ENCODE results near the gene GNAO1. TPM values are rescaled to one million over a fixed set of nuclear protein-coding genes. Genes with fewer than 3 reads are reported as not detected.
A peak's percentile ranks its signal among the peaks of the same experiment; 100 is the strongest.

GNAO1 gene
- total RNA-seq, 1 experiment from 2014 or later, result not detected

DNA sequence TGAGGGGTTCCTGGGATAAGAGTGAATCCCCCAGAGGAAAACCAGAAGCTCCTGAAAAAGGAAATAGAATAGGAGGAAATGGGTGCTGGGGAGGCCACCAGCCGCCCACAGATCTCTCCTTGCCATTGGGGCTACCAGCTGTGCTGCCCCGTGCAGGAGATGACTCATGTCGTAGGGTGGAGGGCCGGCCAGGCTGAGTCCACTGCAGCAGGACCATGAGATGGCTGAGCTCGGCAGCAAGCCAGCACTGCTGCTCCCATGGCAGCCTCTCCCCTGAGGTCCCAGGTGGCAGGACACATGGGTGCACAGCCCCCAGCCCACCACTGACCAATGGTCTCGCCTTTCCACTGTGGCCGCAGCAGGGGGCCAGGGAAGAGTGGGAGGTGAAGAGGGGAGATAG, 95.5 kb downstream of the GNAO1 start:
- Mint-ChIP-seq H3K27ac (ENCODE audit: unreplicated experiment) (no peak overlapping the region), H3K9me3 (ENCODE audit: low read depth, unreplicated experiment) (no peaks in the 10 kb centered on the region), H3K4me1 (ENCODE audit: low read depth, unreplicated experiment) (no peaks in the 10 kb centered on the region), H3K36me3 (ENCODE audit: insufficient read depth, unreplicated experiment) (no peaks in the 10 kb centered on the region), H3K4me3 (ENCODE audit: low read depth, unreplicated experiment) (no peak overlapping the region), H3K27me3 (ENCODE audit: unreplicated experiment) (peaks cover 30% of the 10 kb centered on the region)
- intact Hi-C loops (cut with micrococcal nuclease; ENCODE audit: unreplicated experiment), result no loop called here
- CTCF ChIA-PET, result no interaction called here
- TF ChIP-seq, protein P1, sequence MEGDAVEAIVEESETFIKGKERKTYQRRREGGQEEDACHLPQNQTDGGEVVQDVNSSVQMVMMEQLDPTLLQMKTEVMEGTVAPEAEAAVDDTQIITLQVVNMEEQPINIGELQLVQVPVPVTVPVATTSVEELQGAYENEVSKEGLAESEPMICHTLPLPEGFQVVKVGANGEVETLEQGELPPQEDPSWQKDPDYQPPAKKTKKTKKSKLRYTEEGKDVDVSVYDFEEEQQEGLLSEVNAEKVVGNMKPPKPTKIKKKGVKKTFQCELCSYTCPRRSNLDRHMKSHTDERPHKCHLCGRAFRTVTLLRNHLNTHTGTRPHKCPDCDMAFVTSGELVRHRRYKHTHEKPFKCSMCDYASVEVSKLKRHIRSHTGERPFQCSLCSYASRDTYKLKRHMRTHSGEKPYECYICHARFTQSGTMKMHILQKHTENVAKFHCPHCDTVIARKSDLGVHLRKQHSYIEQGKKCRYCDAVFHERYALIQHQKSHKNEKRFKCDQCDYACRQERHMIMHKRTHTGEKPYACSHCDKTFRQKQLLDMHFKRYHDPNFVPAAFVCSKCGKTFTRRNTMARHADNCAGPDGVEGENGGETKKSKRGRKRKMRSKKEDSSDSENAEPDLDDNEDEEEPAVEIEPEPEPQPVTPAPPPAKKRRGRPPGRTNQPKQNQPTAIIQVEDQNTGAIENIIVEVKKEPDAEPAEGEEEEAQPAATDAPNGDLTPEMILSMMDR (IDR thresholded peaks at IDR 0.05; ENCODE audit: unreplicated experiment), result no peak
- peak; percentile 33 for DNase-seq
- no TSS peak for BruUV-seq (replicated peaks)

DNA sequence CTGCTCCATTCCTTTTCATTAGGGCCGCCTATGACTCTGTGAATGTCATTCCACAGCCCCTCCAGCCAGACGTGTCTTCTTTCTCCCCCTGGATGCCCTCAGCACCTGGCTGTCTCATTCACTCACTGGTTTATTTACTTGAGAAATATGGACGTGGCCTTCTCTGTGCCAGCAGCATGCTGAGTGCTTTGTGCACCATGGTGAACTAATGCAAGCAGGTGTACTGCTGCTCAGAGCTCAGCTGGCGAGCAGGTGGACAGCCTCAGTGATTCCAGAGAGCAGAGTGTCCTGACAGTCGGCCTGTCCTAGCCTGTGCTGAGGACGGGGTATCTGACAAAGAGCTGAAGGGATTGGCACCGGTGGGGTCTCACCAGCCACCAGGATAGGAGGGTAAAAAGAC, 96.7 kb downstream of the GNAO1 start:
- Mint-ChIP-seq H3K4me3 (ENCODE audit: low read depth, unreplicated experiment) (no peak overlapping the region), H3K36me3 (ENCODE audit: insufficient read depth, unreplicated experiment) (no peaks in the 10 kb centered on the region), H3K4me1 (ENCODE audit: low read depth, unreplicated experiment) (no peaks in the 10 kb centered on the region), H3K9me3 (ENCODE audit: low read depth, unreplicated experiment) (no peaks in the 10 kb centered on the region), H3K27me3 (ENCODE audit: unreplicated experiment) (peaks cover 38% of the 10 kb centered on the region), H3K27ac (ENCODE audit: unreplicated experiment) (no peak overlapping the region)
- intact Hi-C loops (cut with micrococcal nuclease; ENCODE audit: unreplicated experiment), result no loop called here
- no TSS peak for BruUV-seq (replicated peaks)
- CTCF ChIA-PET, result no interaction called here
- TF ChIP-seq, protein P1 (IDR thresholded peaks at IDR 0.05; ENCODE audit: unreplicated experiment), result no peak
- DNase-seq, result no peak

DNA sequence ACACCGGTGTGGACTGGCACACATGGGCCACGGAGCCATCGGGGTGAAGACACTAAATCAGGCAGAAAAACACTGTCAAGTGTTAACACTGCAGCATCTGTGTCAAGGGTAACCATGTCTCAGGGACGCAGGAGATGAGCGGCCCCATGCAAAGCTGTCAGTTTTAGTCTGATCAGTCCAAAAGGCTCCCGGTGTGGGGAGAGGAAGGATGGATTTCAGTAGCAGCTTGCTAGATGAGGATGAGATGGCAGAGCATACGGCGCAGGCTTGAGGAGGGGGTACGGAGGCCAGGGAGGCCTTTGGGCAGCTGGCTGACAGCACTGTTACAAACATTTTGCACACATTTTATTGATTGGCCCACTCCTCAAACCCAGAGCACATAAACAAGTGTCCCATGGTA, 98.1 kb downstream of the GNAO1 start:
- no peak overlapping the region for H3K4me3 Mint-ChIP-seq (ENCODE audit: low read depth, unreplicated experiment)
- intact Hi-C loops (cut with micrococcal nuclease; ENCODE audit: unreplicated experiment), result no loop called here
- no TSS peak for BruUV-seq (replicated peaks)
- CTCF ChIA-PET, result no interaction called here
- peaks cover 38% of the 10 kb centered on the region for H3K27me3 Mint-ChIP-seq (ENCODE audit: unreplicated experiment)
- no peak for DNase-seq
- no peaks in the 10 kb centered on the region for H3K9me3 Mint-ChIP-seq (ENCODE audit: low read depth, unreplicated experiment)
- peaks cover 5% of the 10 kb centered on the region for H3K4me1 Mint-ChIP-seq (ENCODE audit: low read depth, unreplicated experiment)
- H3K27ac Mint-ChIP-seq (ENCODE audit: unreplicated experiment), result no peak overlapping the region
- H3K36me3 Mint-ChIP-seq (ENCODE audit: insufficient read depth, unreplicated experiment), result no peaks in the 10 kb centered on the region
- TF ChIP-seq, protein P1 (IDR thresholded peaks at IDR 0.05; ENCODE audit: unreplicated experiment), result no peak

DNA sequence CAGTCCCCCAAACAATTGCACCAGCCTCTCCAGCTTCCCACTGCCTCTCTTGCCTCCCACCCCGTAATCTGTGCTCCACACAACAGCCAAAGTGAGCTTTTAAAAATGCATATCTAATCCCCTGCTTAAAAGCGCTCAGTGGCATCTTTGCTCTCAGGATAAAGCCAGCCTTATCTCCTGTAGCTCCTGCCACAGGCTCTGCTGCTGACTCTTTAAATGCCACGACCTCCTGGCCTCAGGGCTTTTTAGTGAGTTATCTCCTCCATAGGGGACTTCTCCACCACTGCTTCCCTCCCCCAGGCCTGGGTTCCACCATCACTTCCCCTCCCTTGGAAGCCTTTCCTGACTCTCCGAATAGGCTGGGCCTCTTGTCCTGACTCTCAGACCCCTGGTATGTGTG, 98.6 kb downstream of the GNAO1 start:
- Mint-ChIP-seq H3K27me3 (ENCODE audit: unreplicated experiment) (peaks cover 38% of the 10 kb centered on the region), H3K9me3 (ENCODE audit: low read depth, unreplicated experiment) (no peaks in the 10 kb centered on the region), H3K4me3 (ENCODE audit: low read depth, unreplicated experiment) (no peak overlapping the region), H3K27ac (ENCODE audit: unreplicated experiment) (no peak overlapping the region), H3K4me1 (ENCODE audit: low read depth, unreplicated experiment) (peaks cover 9% of the 10 kb centered on the region), H3K36me3 (ENCODE audit: insufficient read depth, unreplicated experiment) (no peaks in the 10 kb centered on the region)
- TF ChIP-seq, protein P1 (IDR thresholded peaks at IDR 0.05; ENCODE audit: unreplicated experiment), result no peak
- DNase-seq, result no peak
- CTCF ChIA-PET, result no interaction called here
- intact Hi-C loops (cut with micrococcal nuclease; ENCODE audit: unreplicated experiment), result no loop called here
- BruUV-seq (replicated peaks), result no TSS peak
